ENCODE measurements around the gene SAV1. TPM values are rescaled to one million over a fixed set of nuclear protein-coding genes. Genes with fewer than 3 reads are reported as not detected.

Gene SAV1
- polyA plus RNA-seq, 3 donors from 2014 or later, result 2.9 to 6.9 (median 5.3) TPM

Other genes with a start within 250 kb of the SAV1 start
- 10 to 100 TPM; 17.4 to 46.0 (median 19.0) TPM for gene MAP4K5, start 135.7 kb downstream of the SAV1 start, polyA plus RNA-seq
- gene ATL1, start 108.2 kb downstream of the SAV1 start, polyA plus RNA-seq, result 1 to 10 TPM in 2 of 3 donors, not detected in 1; 1.4 to 3.6 TPM
- 10 to 100 TPM in 1 of 3 donors, 1 to 10 TPM in 2; 8.4 to 43.3 (median 9.7) TPM for gene NIN, start 162.9 kb upstream of the SAV1 start, polyA plus RNA-seq
- gene ABHD12B, start 203.7 kb upstream of the SAV1 start, polyA plus RNA-seq, result not detected

All from immature natural killer cell (primary cell).